Measurements from ENCODE around the gene TSPAN18. TPM values are rescaled to one million over a fixed set of nuclear protein-coding genes. Genes with fewer than 3 reads are reported as not detected.

The TSPAN18 gene
- total RNA-seq, 4 donors from 2014 or later: 2.6 to 28.9 (median 4.9) TPM

DNA sequence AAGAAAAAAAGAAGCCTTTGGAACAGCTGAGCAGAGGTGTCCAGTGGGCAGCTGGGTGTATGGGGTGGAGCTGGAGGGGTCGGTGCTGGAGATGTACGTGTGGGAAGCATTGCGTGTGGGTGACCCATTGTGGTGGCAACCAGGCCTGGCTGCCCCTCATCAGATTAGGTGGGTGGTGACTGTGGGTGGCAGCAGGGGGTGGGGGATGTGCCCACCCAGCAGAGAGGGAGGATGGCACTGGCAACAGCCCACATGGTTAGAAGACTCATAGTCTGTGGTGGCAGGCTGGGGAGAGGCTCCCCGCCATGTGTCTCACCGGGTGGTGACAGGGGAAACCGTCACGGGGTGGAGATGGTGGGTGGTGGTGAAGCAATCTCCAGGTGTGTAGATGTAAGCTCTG is 196.4 kb downstream of the TSPAN18 start:
- intact Hi-C loops (cut with DNase I; ENCODE audit: low total_unique reads) (no loop called here), in situ Hi-C loops (cut with MboI; ENCODE audit: low pct_ligation_motif_present in 1 of 4, low pct_unique_long_range_greater_than_20kb in 1 of 4, low sequenced_read_pairs in 3 of 4) (loop anchor here in 3 of 4 donors (10.0 to 25.0 kb wide), 3 partner anchors 211 to 636 kb away; no protein-coding TSS in a partner anchor)
- WGBS, 2 donors (ENCODE audit: low coverage in 1 of 2): 63 to 69% methylated on average over 5 to 7 of the region's 7 CpGs
- H3K36me3 ChIP-seq: no peaks in the 10 kb centered on the region
- no peak overlapping the region for H3K27ac ChIP-seq
- DNase-seq: no peak
- H3K4me1 ChIP-seq: no peaks in the 10 kb centered on the region
- H3K27me3 ChIP-seq: no peaks in the 10 kb centered on the region
- H3K4me3 ChIP-seq: no peak overlapping the region
- TF ChIP-seq, protein P1, sequence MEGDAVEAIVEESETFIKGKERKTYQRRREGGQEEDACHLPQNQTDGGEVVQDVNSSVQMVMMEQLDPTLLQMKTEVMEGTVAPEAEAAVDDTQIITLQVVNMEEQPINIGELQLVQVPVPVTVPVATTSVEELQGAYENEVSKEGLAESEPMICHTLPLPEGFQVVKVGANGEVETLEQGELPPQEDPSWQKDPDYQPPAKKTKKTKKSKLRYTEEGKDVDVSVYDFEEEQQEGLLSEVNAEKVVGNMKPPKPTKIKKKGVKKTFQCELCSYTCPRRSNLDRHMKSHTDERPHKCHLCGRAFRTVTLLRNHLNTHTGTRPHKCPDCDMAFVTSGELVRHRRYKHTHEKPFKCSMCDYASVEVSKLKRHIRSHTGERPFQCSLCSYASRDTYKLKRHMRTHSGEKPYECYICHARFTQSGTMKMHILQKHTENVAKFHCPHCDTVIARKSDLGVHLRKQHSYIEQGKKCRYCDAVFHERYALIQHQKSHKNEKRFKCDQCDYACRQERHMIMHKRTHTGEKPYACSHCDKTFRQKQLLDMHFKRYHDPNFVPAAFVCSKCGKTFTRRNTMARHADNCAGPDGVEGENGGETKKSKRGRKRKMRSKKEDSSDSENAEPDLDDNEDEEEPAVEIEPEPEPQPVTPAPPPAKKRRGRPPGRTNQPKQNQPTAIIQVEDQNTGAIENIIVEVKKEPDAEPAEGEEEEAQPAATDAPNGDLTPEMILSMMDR (IDR thresholded peaks at IDR 0.05): no peak
- no peak for TF ChIP-seq POLR2A (IDR thresholded peaks at IDR 0.05)
- no peak for TF ChIP-seq POLR2AphosphoS5 (IDR thresholded peaks at IDR 0.05)
- no peak for TF ChIP-seq EP300 (IDR thresholded peaks at IDR 0.05; ENCODE audit: low read depth)
- H3K9me3 ChIP-seq: no peaks in the 10 kb centered on the region

DNA sequence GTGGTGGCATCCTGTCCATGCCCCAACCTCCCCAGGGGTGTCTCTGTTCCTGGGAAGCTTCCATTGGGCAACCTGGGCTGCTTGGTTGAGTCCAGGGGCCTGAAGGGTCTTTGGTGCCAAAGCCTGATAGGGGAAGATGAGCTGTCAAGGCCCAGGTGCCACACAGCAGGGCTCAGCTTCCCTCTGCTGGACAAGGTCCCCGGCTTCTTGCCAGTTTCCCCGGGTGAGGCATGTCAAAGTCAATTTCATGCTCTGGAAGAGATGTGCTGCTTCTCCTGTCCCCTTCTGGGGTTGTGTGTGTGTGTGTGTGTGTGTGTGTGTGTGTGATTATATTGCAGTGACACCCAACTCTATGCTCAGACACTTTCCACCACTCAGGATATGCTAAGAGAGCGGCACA is 197.0 kb downstream of the TSPAN18 start:
- Histone ChIP-seq H3K27ac (no peak overlapping the region), H3K36me3 (no peaks in the 10 kb centered on the region), H3K9me3 (no peaks in the 10 kb centered on the region), H3K4me1 (no peaks in the 10 kb centered on the region), H3K4me3 (no peak overlapping the region), H3K27me3 (no peaks in the 10 kb centered on the region)
- 82 to 100% methylated on average over 1 to 3 of the region's 3 CpGs for WGBS, 2 donors (ENCODE audit: low coverage in 1 of 2)
- DNase-seq: no peak
- TF ChIP-seq, protein P1 (IDR thresholded peaks at IDR 0.05): no peak
- no peak for TF ChIP-seq EP300 (IDR thresholded peaks at IDR 0.05; ENCODE audit: low read depth)
- TF ChIP-seq POLR2AphosphoS5 (IDR thresholded peaks at IDR 0.05): no peak
- no peak for TF ChIP-seq POLR2A (IDR thresholded peaks at IDR 0.05)
- in situ Hi-C loops (cut with MboI; ENCODE audit: low pct_ligation_motif_present in 1 of 4, low pct_unique_long_range_greater_than_20kb in 1 of 4, low sequenced_read_pairs in 3 of 4) (loop anchor here in 3 of 4 donors (10.0 to 25.0 kb wide), 3 partner anchors 212 to 637 kb away; no protein-coding TSS in a partner anchor), intact Hi-C loops (cut with DNase I; ENCODE audit: low total_unique reads) (no loop called here)

DNA sequence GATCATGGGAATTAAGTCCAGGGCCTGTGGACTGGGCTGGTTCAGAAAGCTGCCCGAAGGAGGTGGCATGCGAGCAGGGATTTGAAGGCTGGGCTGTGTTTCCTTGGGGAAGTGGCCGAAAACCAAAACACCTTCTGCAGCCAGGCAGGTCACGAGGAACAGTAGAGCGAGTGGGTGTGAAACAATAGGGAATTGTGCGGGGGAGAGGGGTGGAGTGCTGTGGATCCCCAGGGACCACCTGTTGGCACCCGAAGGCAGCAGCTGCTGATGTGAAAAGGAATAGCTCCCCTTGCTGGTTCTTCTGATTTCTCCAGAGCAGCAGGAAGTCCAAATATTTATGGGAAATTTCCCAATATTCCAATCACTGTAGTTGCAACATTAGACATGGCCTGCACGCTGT is 199.3 kb downstream of the TSPAN18 start:
- intact Hi-C loops (cut with DNase I; ENCODE audit: low total_unique reads) (no loop called here), in situ Hi-C loops (cut with MboI; ENCODE audit: low pct_ligation_motif_present in 1 of 4, low pct_unique_long_range_greater_than_20kb in 1 of 4, low sequenced_read_pairs in 3 of 4) (loop anchor here in 3 of 4 donors (5.0 to 25.0 kb wide), 3 partner anchors 176 to 411 kb away; no protein-coding TSS in a partner anchor)
- H3K36me3 ChIP-seq: no peaks in the 10 kb centered on the region
- no peak overlapping the region for H3K27ac ChIP-seq
- no peaks in the 10 kb centered on the region for H3K9me3 ChIP-seq
- no peak for TF ChIP-seq POLR2AphosphoS5 (IDR thresholded peaks at IDR 0.05)
- TF ChIP-seq POLR2A (IDR thresholded peaks at IDR 0.05): no peak
- TF ChIP-seq, protein P1 (IDR thresholded peaks at IDR 0.05): no peak
- TF ChIP-seq EP300 (IDR thresholded peaks at IDR 0.05; ENCODE audit: low read depth): no peak
- 72 to 90% methylated on average over 2 to 8 of the region's 8 CpGs for WGBS, 2 donors (ENCODE audit: low coverage in 1 of 2)
- DNase-seq: no peak
- H3K4me1 ChIP-seq: no peaks in the 10 kb centered on the region
- H3K27me3 ChIP-seq: no peaks in the 10 kb centered on the region
- H3K4me3 ChIP-seq: no peak overlapping the region

DNA sequence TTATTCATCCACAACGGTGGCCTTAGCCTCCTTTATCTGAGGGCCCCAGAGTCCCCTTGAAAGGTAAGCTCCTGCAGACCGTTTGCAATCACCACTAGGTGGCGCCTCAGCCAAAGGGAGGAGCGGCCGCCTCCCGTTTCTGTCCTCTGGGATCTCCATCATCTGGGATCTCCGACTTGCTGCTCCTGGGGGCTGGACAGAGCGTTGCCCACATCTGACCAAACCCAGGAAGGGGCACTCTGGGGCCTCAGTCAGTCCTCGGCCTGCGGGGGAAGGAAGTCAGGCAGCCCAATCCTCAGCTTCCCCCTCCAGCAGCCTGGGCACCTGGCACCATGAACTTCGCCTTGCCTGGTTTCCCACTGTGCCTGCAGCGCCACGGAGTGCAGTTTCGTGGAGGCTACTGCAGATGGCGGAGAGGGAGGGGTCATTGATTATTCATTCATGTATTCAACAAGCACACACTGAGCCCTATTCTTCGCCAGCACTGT is 200.5 kb downstream of the TSPAN18 start:
- no peaks in the 10 kb centered on the region for H3K36me3 ChIP-seq
- 23% methylated on average over 13 of the region's 16 CpGs; no CpG with 5 or more reads in 1 of the 2 donors for WGBS, 2 donors (ENCODE audit: low coverage in 1 of 2)

More for the DNA sequence above, 200.5 kb downstream of the TSPAN18 start:
- intact Hi-C loops (cut with DNase I; ENCODE audit: low total_unique reads): no loop called here
- peak; percentile 74 for DNase-seq
- Histone ChIP-seq H3K9me3 (no peaks in the 10 kb centered on the region), H3K4me1 (no peaks in the 10 kb centered on the region), H3K27me3 (no peaks in the 10 kb centered on the region), H3K27ac (no peak overlapping the region), H3K4me3 (no peak overlapping the region)
- TF ChIP-seq EP300 (IDR thresholded peaks at IDR 0.05; ENCODE audit: low read depth): no peak
- TF ChIP-seq, protein P1 (IDR thresholded peaks at IDR 0.05): peak; percentile 80 to 92 (median 89)
- in situ Hi-C loops (cut with MboI; ENCODE audit: low pct_ligation_motif_present in 1 of 4, low pct_unique_long_range_greater_than_20kb in 1 of 4, low sequenced_read_pairs in 3 of 4): loop anchor here in 3 of 4 donors (5.0 to 25.0 kb wide), 3 partner anchors 175 to 410 kb away; no protein-coding TSS in a partner anchor

Measured in transverse colon (tissue), 4 donors.